Measurements from ENCODE around the gene PIP4K2A.

DNA sequence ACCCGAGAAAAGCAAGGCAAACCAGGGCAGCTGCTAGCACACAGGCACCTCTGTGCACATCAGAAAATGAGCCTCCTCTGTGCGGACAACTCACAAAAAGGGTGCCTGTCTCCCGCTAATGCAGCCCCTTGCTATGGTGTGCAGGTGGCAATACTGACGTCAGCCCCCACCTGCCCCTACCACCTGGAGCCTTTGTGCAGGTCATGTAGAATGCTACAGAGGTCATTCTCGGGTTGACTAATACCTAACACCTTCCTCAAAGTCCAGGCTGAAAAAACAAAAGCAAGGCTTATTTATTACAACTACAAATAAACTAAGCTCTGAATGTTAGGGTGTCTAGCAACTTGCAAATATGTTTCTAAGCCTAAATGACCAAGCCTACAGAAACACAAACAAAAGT is 13.9 kb downstream of the PIP4K2A start:
- TF ChIP-seq, protein P1, sequence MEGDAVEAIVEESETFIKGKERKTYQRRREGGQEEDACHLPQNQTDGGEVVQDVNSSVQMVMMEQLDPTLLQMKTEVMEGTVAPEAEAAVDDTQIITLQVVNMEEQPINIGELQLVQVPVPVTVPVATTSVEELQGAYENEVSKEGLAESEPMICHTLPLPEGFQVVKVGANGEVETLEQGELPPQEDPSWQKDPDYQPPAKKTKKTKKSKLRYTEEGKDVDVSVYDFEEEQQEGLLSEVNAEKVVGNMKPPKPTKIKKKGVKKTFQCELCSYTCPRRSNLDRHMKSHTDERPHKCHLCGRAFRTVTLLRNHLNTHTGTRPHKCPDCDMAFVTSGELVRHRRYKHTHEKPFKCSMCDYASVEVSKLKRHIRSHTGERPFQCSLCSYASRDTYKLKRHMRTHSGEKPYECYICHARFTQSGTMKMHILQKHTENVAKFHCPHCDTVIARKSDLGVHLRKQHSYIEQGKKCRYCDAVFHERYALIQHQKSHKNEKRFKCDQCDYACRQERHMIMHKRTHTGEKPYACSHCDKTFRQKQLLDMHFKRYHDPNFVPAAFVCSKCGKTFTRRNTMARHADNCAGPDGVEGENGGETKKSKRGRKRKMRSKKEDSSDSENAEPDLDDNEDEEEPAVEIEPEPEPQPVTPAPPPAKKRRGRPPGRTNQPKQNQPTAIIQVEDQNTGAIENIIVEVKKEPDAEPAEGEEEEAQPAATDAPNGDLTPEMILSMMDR (IDR thresholded peaks at IDR 0.05), result no peak
- TF ChIP-seq POLR2AphosphoS5 (IDR thresholded peaks at IDR 0.05) (no peak), POLR2A (IDR thresholded peaks at IDR 0.05) (no peak), EP300 (IDR thresholded peaks at IDR 0.05) (no peak)

Data from suprapubic skin (tissue), 4 donors.